MG63 (cell line): ENCODE data around the gene IFNGR2. TPM values are rescaled to one million over a fixed set of nuclear protein-coding genes. Genes with fewer than 3 reads are reported as not detected.
"Not testable (repeated sequence)": the region's sequence is repeated elsewhere in the genome, so short reads cannot be mapped to it uniquely, and the experiment has no call there.

Experiments
- DNase-seq: peaks from one replicate; pipeline ENCODE4 v3.0.0-alpha.2; 2020
- H3K27me3 ChIP-seq: fragments of 250-450 bp; sonication (Bioruptor Pico); 2 replicates; pipeline ENCODE4 v1.5.1; 2020; ENCODE audit warnings: mild to moderate bottlenecking, moderate library complexity
- H3K36me3 ChIP-seq: fragments of 250-450 bp; sonication (Bioruptor Pico); 2 replicates; pipeline ENCODE4 v1.5.1; 2020; ENCODE audit warnings: mild to moderate bottlenecking, moderate library complexity
- H3K4me3 ChIP-seq: fragments of 250-450 bp; sonication (Bioruptor Pico); 2 replicates; pipeline ENCODE4 v1.5.1; 2020; ENCODE audit warnings: mild to moderate bottlenecking, moderate library complexity
- H3K9me3 ChIP-seq: fragments of 250-450 bp; sonication (Bioruptor Pico); 2 replicates; pipeline ENCODE4 v1.5.1; 2020; ENCODE audit warnings: mild to moderate bottlenecking, moderate library complexity
- total RNA-seq: library from RNA; depleted of rRNA; stranded (reverse); fragments of >200 nt; shearing (Covaris generic); gene quantifications from 2 replicates; pipeline ENCODE4 v1.2.3, GENCODE V29; 2014; ENCODE audit warnings: low replicate concordance

The IFNGR2 gene
- total RNA-seq, 1 experiment from 2014 or later, result 63.6 TPM

- DNase-seq, result no peak
These were observed 29.8 kb upstream of the IFNGR2 start for GRCh38 chr21:33373451-33373850.

GRCh38 chr21:33374080-33374449 is 29.1 kb upstream of the IFNGR2 start:
- no peak for DNase-seq
- no peak overlapping the region for H3K4me3 ChIP-seq
- no peaks in the 10 kb centered on the region; the same call in 1 of the 2 replicates for H3K9me3 ChIP-seq
- H3K27me3 ChIP-seq, result no peaks in the 10 kb centered on the region
- no peaks in the 10 kb centered on the region for H3K36me3 ChIP-seq

More at GRCh38 chr21:33373451-33373850, 29.8 kb upstream of the IFNGR2 start:
- H3K9me3 ChIP-seq, result no peaks in the 10 kb centered on the region; the same call in none of the 2 replicates
- no peaks in the 10 kb centered on the region for H3K27me3 ChIP-seq
- no peak overlapping the region for H3K4me3 ChIP-seq
- H3K36me3 ChIP-seq, result no peaks in the 10 kb centered on the region

- Histone ChIP-seq H3K4me3 (no peak overlapping the region), H3K27me3 (no peaks in the 10 kb centered on the region), H3K9me3 (no peaks in the 10 kb centered on the region), H3K36me3 (no peaks in the 10 kb centered on the region)
- DNase-seq, result peak; percentile 49
These were observed 28.6 kb upstream of the IFNGR2 start for GRCh38 chr21:33374450-33375096.

- DNase-seq, result no peak
- Histone ChIP-seq H3K36me3 (no peaks in the 10 kb centered on the region), H3K9me3 (no peaks in the 10 kb centered on the region), H3K4me3 (no peak overlapping the region), H3K27me3 (no peaks in the 10 kb centered on the region)
These were observed 28.0 kb upstream of the IFNGR2 start for GRCh38 chr21:33375101-33375644.

- H3K27me3 ChIP-seq, result no peaks in the 10 kb centered on the region
- H3K36me3 ChIP-seq, result no peaks in the 10 kb centered on the region
- H3K4me3 ChIP-seq, result no peak overlapping the region
- H3K9me3 ChIP-seq, result no peaks in the 10 kb centered on the region
- no peak for DNase-seq
These were observed 25.8 kb upstream of the IFNGR2 start for GRCh38 chr21:33377221-33377920.

GRCh38 chr21:33378081-33378480 is 25.1 kb upstream of the IFNGR2 start:
- H3K9me3 ChIP-seq, result no peaks in the 10 kb centered on the region
- no peak for DNase-seq

GRCh38 chr21:33379934-33380333 is 23.3 kb upstream of the IFNGR2 start:
- not testable (repeated sequence) for H3K27me3 ChIP-seq, H3K36me3 ChIP-seq, H3K4me3 ChIP-seq, H3K9me3 ChIP-seq
- DNase-seq, result peak; percentile 72

More at GRCh38 chr21:33378081-33378480, 25.1 kb upstream of the IFNGR2 start:
- Histone ChIP-seq H3K36me3 (no peaks in the 10 kb centered on the region), H3K27me3 (no peaks in the 10 kb centered on the region), H3K4me3 (no peak overlapping the region)

- no peaks in the 10 kb centered on the region for H3K27me3 ChIP-seq
- H3K4me3 ChIP-seq, result no peak overlapping the region
These were observed 22.7 kb upstream of the IFNGR2 start for GRCh38 chr21:33380483-33380998.

GRCh38 chr21:33381381-33381780 is 21.8 kb upstream of the IFNGR2 start:
- not testable (repeated sequence) for H3K4me3 ChIP-seq, DNase-seq, H3K9me3 ChIP-seq, H3K27me3 ChIP-seq, H3K36me3 ChIP-seq

More at GRCh38 chr21:33380483-33380998, 22.7 kb upstream of the IFNGR2 start:
- peak; percentile 98 for DNase-seq
- H3K36me3 ChIP-seq, result no peaks in the 10 kb centered on the region
- no peaks in the 10 kb centered on the region for H3K9me3 ChIP-seq

- Histone ChIP-seq H3K9me3 (no peaks in the 10 kb centered on the region), H3K36me3 (no peaks in the 10 kb centered on the region), H3K27me3 (no peaks in the 10 kb centered on the region), H3K4me3 (no peak overlapping the region)
- DNase-seq, result peak; percentile 81
These were observed 19.9 kb upstream of the IFNGR2 start for GRCh38 chr21:33383056-33383888.

- no peak for DNase-seq
- Histone ChIP-seq H3K9me3 (no peaks in the 10 kb centered on the region), H3K4me3 (no peak overlapping the region), H3K27me3 (no peaks in the 10 kb centered on the region), H3K36me3 (no peaks in the 10 kb centered on the region)
These were observed 18.3 kb upstream of the IFNGR2 start for GRCh38 chr21:33384841-33385331.

GRCh38 chr21:33386222-33386784 is 16.9 kb upstream of the IFNGR2 start:
- Histone ChIP-seq H3K36me3 (no peaks in the 10 kb centered on the region), H3K9me3 (no peaks in the 10 kb centered on the region), H3K27me3 (no peaks in the 10 kb centered on the region), H3K4me3 (no peak overlapping the region)
- DNase-seq, result no peak

- DNase-seq, result no peak
- H3K36me3 ChIP-seq, result no peaks in the 10 kb centered on the region
- no peaks in the 10 kb centered on the region for H3K27me3 ChIP-seq
- H3K9me3 ChIP-seq, result no peaks in the 10 kb centered on the region
- no peak overlapping the region for H3K4me3 ChIP-seq
These were observed 15.9 kb upstream of the IFNGR2 start for GRCh38 chr21:33387294-33387693.

GRCh38 chr21:33388188-33388587 is 15.0 kb upstream of the IFNGR2 start:
- H3K9me3 ChIP-seq, result no peaks in the 10 kb centered on the region
- no peaks in the 10 kb centered on the region for H3K27me3 ChIP-seq
- no peak overlapping the region for H3K4me3 ChIP-seq
- DNase-seq, result no peak
- no peaks in the 10 kb centered on the region for H3K36me3 ChIP-seq

- Histone ChIP-seq H3K27me3 (no peaks in the 10 kb centered on the region), H3K9me3 (no peaks in the 10 kb centered on the region), H3K4me3 (no peak overlapping the region), H3K36me3 (no peaks in the 10 kb centered on the region)
- no peak for DNase-seq
These were observed 12.7 kb upstream of the IFNGR2 start for GRCh38 chr21:33390479-33390878.

GRCh38 chr21:33391656-33392055 is 11.6 kb upstream of the IFNGR2 start:
- Histone ChIP-seq H3K27me3 (no peaks in the 10 kb centered on the region), H3K4me3 (no peak overlapping the region), H3K9me3 (no peaks in the 10 kb centered on the region), H3K36me3 (no peaks in the 10 kb centered on the region)
- DNase-seq, result no peak
